DMS153 treated with DMSO at 0.1 percent for 48 hours (cell line): ENCODE results near the gene SYT9.
"Not testable (repeated sequence)": the region's sequence is repeated elsewhere in the genome, so short reads cannot be mapped to it uniquely, and the experiment has no call there.

Source experiments
- DNase-seq: peaks from one replicate; lab custom pipeline; 2025; ENCODE audit not compliant: unreplicated experiment; lab: John Stamatoyannopoulos, UW

Gene SYT9

DNA sequence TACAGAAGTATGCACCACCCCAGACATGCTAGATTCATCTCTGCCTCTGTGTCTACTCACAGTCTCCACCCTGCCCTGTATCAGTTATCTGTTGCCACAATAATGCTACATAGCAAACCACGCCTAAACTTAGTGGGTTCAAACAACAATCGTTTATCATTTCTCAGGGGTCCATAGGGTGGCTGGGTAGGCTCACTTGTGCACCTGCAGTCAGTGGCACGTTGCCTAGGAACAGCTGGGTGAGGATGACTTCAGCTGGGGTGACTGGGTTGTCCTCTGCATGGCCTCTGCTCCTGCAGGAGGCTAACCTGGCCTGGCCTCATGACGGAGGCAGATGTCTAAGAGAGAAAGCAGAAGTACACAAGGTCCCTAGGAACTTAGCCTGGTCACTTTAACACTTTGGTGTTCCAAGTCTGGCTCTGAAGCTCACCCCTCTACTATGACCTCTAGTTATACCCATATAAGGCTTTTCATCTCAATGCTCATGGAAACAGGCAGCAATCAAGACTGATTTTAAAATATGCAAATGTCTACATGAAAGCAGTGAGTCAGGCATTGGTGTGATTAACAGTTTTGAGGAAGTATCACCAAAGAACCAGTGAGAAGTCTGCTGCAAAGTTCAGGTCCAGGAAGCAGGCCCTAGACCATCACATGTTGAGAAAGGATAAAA, 244.3 kb downstream of the SYT9 start:
- no peak for DNase-seq

DNA sequence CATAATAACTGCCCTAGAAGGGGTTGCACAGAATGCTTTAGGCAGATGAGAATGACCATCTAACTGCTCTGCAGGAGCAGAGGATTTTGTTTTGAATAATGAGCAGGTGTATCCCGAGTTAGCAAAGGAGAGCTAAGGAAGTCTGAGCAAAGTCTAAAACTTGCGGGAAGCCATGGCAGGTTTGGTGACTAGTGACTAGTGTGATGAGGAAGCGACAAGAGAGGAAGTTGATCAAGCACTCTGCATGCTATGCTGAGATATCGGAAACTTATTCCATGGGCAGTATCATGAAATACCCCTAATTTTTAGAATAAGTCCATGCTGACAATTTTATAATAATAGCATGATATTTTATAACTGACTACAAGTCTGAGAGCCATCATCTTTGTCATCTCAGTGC, 246.5 kb downstream of the SYT9 start:
- DNase-seq: no peak

DNA sequence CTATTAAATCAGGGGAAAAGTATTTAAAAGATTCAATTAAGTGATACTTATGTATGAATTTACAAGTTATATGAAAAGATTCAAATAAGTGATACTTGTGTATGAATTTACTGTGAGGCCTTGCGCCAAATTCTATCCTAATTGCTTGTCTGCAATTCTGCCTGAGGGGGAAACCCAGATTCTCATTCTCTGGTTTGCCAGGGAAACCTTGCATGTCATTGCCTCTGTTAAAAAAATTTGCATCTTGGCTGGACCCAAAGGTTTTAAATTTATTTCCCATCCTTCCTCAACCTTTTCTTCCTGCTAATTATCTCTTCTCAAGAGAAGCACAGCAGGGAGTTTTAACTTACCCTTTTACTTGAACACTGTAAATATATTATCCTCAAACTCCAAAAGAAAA, 247.4 kb downstream of the SYT9 start:
- DNase-seq: no peak

DNA sequence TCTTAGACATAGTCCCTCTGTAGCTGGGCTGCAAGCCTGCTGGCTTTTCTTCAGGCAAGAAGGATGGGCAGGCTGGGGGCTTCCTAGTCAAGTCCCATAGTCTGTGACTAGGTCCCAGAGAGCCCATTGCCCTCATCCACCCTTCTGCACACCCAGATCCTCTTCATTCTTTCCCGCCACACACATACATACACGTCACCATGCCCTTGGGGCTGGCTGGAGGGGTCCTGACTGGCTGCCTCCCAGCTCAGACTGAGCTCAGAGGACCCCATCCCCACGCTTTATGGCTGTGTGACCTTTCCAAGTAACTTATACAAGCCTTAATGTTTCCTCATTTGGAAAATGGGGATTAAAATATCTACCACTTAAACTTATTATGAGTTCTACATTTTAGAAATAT, 248.5 kb downstream of the SYT9 start:
- no peak for DNase-seq

DNA sequence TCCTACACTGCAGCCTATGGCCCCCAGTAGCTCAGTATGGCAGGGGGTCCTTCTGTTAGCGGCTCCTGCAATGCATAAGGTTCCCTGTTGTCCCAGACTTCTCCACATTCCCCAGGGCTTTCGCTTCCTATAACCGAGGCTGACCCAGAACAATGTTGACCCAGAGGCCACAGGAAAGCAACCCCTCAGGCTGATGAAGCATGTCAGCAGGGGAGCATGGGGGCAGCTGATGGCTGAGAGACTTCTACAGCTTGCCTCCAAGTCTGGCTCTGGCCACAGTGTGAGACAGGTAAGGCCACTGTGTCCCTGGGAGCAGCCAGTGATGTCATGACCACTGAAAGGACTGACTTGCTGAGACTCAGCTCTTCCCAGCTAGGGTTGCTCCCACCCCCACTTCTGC, 249.5 kb downstream of the SYT9 start:
- no peak for DNase-seq

DNA sequence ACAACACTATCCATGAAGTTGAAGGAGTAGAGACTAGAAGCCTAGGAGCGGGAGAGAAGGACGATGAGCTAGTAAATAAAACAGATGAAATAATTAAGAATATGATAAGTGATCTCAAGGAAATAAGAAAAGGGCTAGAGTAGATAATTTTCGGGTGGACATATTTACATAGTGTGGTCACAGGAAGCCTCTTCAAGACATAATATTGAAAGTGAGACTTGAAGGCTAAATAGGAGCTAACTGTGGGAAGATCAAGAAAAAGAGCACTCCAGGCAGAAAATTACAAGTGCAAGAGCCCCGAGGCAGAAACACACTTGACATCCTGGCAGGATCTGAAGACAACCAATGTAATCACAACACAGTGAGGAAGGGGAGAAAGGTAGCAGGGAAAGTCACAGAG, 250.2 kb downstream of the SYT9 start:
- no peak for DNase-seq

DNA sequence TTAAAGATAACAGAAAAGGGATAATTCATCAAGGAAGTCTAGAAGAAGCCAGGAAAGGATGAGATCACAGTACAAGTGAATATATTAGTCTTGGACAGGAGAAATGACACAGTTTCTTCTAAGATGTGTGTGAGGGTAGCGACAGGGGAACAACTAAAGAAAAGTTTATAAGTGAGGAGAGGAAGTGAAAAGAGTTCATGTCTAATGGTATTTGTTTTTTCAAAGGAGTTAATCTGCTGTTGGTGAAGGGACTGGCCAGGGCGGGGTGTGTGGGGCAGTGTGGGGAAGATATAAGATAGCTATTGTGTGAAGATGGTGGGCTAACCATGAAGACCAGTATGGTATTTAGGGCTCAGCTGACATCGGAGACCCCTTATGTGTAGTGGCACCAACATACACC, 254.5 kb downstream of the SYT9 start:
- no peak for DNase-seq

DNA sequence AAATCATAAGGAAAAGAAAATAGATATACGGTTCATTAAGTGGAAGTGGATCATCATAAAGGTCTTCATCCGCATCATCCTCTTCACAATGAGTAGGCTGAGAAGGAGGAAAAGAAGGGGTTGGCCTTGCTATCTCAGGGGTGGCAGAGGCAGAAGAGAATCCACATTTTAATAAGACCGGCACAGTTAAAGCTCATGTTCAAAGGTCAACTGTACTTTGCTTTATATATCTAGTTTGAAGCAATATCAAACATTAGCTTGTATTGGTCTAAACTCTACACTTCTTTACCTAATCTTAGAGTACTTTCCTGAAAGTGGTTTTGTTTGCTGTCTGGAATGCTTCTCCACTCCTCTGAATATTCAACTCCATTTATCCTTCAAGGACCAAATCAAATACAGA, 256.4 kb downstream of the SYT9 start:
- DNase-seq: no peak

DNA sequence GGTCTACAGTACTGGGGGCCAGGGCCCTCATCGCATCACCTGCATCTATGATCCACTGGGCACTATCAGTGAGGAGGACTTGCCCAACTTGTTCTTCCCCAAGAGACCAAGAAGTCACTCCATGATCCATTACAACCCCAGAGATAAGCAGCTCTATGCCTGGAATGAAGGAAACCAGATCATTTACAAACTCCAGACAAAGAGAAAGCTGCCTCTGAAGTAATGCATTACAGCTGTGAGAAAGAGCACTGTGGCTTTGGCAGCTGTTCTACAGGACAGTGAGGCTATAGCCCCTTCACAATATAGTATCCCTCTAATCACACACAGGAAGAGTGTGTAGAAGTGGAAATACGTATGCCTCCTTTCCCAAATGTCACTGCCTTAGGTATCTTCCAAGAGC, 258.3 kb downstream of the SYT9 start:
- DNase-seq: no peak

DNA sequence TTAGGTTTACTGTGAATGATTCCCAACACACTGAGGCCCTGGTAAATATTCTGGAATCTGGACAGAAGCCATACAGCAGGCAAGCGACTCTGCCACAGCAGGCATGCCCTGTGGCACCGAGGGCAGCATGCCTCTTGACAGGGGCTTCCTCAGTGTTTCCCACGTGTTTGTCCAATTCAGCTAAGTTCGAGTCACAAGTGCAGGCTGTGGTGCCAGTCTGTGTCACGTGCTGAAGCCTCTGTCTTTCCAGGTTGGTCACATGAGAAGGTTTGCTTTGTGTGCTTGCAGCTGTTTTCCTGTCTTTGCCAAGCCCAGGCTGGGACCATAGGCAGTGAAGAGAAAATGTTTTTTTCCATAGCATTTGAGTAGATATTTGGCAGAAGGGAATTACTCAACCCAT, 259.7 kb downstream of the SYT9 start:
- peak; percentile 75 for DNase-seq

DNA sequence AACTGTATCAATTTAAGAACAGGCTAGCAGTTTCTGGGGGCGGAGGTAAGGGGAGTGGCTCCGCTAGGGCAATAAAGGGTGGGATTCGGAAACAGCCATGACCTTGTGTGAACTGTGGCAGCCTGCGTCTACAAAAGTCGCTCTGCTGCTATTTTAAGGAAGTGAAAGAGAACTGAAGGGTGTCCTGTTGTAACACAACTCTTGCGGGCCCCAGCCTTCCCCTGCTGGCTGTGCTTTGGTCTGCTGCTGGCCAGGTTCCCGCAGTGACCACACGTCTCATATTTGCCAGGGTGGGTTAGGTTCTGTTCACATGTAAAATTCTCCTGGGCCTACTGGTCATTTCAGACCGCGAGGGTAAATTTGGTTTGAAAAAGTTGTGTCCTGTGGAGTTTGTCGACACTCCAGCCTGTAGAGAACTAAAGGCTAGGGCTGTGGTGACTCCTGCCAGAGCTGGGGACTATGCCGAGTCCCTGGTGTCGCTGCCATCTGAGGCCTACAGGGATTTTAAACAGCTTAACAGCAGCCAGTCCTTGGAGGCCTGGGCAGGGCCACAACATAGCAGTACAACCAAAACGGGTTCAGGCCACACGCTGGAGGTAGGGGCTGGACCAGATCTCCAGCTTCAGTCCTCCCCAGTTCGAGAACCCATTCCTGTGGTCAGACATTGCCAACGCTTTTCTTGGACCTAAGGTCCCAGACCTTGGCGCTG, 261.0 kb downstream of the SYT9 start:
- no peak for DNase-seq

DNA sequence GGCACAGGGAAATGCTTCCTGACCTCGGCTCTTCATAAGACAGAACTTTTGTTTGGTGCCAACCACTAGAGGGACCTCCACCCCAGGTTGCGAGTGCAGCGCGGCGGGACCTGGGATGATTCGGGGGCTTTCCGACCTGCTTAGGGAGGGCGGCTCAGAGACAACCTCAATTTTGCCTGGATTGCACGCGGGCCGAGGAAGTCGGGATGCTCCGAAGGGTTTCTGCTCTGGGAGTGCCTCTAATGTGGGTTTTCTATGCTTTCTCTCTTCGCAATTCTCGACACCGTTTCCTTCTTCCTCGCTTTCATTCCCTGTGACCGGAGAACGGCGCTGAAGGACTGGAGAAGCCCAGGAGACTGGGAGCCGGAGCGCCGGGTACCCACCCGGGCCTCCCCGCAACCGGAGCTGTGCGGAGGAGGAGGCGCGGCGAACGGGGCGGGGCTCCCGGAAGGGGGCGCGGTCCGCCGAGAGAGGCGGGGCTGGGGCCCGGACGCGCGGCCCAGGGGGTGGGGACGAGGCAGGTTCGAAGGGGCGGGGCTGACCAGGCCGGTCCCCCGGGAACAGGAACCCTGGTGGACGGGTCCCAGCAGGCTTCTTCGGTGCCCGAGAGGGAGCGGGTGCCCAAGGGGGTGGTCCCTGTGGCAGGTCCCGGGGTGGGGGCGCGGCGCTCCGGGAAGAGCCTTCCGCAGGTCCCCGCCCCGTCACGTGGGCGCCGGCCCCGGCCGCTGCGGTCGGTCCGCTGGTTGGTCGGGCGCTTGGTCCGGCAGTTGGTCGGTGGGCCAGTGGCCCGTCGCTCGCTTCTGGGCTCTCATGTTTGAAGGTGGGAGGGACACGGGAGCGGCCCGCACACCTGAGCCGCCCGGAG, 261.8 kb downstream of the SYT9 start, which contains the start of gene PPFIBP2:
Gene PPFIBP2, plus strand, starts transcription at position 766 of the 865 bp plus-strand sequence. CDS start 35,477 bp downstream, outside the sequence.
- peak; percentile 39 for DNase-seq

DNA sequence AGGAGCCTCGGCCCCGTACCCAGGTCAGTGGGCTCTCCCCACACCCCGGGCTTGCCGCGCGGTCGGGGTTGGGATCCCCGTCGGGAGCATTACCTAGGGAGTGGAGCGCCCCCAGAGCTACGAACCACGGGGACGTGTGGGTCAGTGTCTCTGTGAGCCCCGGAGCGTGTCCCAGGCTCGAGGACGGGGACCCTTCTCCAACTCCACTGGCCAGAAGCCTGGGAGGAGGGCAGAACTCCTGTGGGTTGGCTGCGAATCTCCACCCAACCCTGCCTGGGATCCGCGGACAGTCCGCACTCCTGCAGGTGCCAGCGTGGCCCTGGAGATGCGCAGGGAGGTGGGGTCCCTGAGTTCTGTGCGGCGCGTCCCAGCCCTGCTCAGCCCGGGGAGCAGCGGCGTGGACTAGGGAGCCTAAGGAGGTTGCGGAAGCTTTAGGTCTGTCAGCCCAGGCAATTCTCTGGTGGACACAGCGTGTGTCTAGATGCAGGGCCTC, 262.4 kb downstream of the SYT9 start:
- DNase-seq: no peak

DNA sequence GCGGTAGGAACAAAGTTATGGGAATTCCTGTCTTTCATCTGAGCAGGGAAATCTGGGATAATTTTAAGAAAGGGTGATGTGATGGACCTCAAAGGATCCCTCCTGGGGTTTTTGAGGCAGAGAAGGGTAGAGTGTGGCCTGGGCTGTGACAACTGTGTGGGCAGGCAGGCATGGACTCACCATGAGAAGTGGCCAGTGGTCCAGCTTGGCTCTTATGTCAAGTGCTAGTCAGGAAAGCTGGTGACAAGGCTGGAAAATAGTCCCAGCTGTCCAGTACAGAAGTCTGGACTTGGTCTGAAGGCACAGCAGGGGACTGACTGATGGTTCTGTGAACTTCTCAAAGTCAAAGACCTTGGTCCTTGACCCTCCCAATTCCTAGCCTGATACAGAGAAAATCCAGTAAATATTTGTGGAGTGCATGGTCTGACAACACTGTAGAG, 263.8 kb downstream of the SYT9 start:
- no peak for DNase-seq

DNA sequence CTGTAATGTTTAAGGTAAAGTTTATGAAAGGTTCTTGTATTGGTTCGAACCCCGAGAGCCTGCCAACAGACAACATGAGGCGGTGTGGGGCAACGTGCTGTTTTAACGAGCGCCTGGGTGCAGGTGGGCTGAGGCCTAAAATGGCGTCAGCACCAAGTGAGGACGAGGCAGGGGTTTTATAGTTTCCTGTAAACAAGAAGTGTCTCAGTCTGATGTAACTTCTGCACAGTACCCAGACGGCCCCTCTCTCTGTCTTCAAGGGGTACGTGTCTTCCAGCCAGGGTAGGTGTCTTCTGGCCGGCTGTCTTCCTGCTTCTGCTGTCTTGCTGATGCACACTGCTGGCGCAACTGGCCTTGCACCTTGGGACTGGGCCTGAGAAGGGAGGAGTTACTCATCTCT, 264.8 kb downstream of the SYT9 start:
- no peak for DNase-seq

DNA sequence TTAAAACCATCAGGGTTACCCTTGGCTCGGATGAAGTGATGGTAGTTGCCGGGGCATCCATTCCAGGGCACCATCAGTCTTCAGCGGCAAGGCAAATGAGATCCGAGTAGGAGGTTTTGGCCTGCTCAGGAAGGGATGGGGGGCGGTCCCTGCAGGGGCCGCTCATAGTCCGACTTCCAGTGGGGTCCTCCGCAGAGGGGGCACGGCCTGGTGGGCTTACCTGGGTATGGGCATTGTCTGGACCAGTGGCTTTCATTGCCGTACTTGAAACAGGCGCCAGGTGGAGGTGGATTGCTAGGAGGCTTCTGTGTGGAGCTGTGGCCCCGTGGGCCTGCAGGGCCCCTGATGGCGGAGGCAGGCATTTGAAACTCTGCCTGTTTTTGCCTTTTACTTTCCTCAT, 266.0 kb downstream of the SYT9 start:
- DNase-seq: not testable (repeated sequence)
